CD4-positive, alpha-beta T cell (primary cell): ENCODE measurements around the gene HOXC11. TPM values are rescaled to one million over a fixed set of nuclear protein-coding genes. Genes with fewer than 3 reads are reported as not detected.

Source experiments
- ATAC-seq: fragments of 200-7000 bp; cut with Tn5 transposase; one replicate; pipeline ENCODE4 v1.10.0; 2022; ENCODE audit warnings: mild to moderate bottlenecking; ENCODE audit not compliant: poor library complexity
- CTCF ChIA-PET: fragments of 350-600 bp; sonication (Branson Sonifier 250); formaldehyde crosslinking; loops from one replicate; lab custom pipeline; 2021; ENCODE audit warnings: antibody characterized with exemption, inconsistent platforms; lab: Charles Lee
- POLR2A ChIA-PET: fragments of 350-600 bp; sonication (Branson Sonifier 250); formaldehyde crosslinking; loops from one replicate; lab custom pipeline; 2021; ENCODE audit warnings: antibody characterized with exemption, inconsistent platforms; lab: Charles Lee
- DNase-seq, 14 experiments: peaks; one replicate each; pipeline ENCODE4 v3.0.0-alpha.2; 2013 to 2020; ENCODE audit warnings: mixed read lengths in 2 of 14
- H3K27ac ChIP-seq, 2 donors: one replicate each; pipeline versions ENCODE4 v1.5.1 to v1.7.0; 2013; ENCODE audit warnings: low read length in 2 of 2, low read depth in 1 of 2, mild to moderate bottlenecking in 1 of 2
- H3K27me3 ChIP-seq, 2 experiments: 1 replicate in 1 of 2; 2 replicates in 1 of 2; pipeline versions ENCODE4 v1.6.1 to v1.7.0; 2013; ENCODE audit warnings: low read length in 2 of 2, control low read depth in 1 of 2, mild to moderate bottlenecking in 1 of 2, moderate library complexity in 1 of 2; ENCODE audit not compliant: insufficient read depth in 2 of 2, control insufficient read depth in 1 of 2
- H3K36me3 ChIP-seq: one replicate; pipeline ENCODE4 v1.6.1; 2013; ENCODE audit warnings: low read length, control low read depth; ENCODE audit not compliant: insufficient read depth
- H3K4me1 ChIP-seq: one replicate; pipeline ENCODE4 v1.6.1; 2013; ENCODE audit warnings: low read length, control low read depth; ENCODE audit not compliant: insufficient read depth
- H3K4me3 ChIP-seq: one replicate; pipeline ENCODE4 v1.5.1; 2013; ENCODE audit warnings: mild to moderate bottlenecking, low read length, moderate library complexity
- H3K9me3 ChIP-seq, 2 experiments: 1 replicate in 1 of 2; 2 replicates in 1 of 2; pipeline versions ENCODE4 v1.6.1 to v1.7.0; 2013; ENCODE audit warnings: low read length in 2 of 2, mild to moderate bottlenecking in 2 of 2, control low read depth in 1 of 2, moderate library complexity in 1 of 2; ENCODE audit not compliant: control insufficient read depth in 1 of 2, insufficient read depth in 1 of 2
- H3K27ac Mint-ChIP-seq: one replicate; pipeline ENCODE4 v1.8.0; 2020; ENCODE audit warnings: mixed read lengths
- H3K27me3 Mint-ChIP-seq: one replicate; pipeline ENCODE4 v1.8.0; 2021; ENCODE audit warnings: mixed read lengths
- H3K36me3 Mint-ChIP-seq: one replicate; pipeline ENCODE4 v1.8.0; 2021; ENCODE audit warnings: low read depth, mixed read lengths
- H3K4me1 Mint-ChIP-seq: one replicate; pipeline ENCODE4 v1.8.0; 2021; ENCODE audit warnings: low read depth, mixed read lengths
- H3K4me3 Mint-ChIP-seq: one replicate; pipeline ENCODE4 v1.8.0; 2020; ENCODE audit warnings: mild to moderate bottlenecking, mixed read lengths
- H3K9me3 Mint-ChIP-seq: one replicate; pipeline ENCODE4 v1.8.0; 2020; ENCODE audit warnings: mixed read lengths
- CTCF ChIP-seq: fragments of 200-600 bp; IDR thresholded peaks from one replicate; pipeline ENCODE4 v1.8.0; 2022; ENCODE audit warnings: antibody characterized with exemption, mild to moderate bottlenecking
- intact Hi-C, 2 experiments: fragments of 100-400 bp; cut with DNase I in 1 of 2; cut with micrococcal nuclease in 1 of 2; formaldehyde crosslinking; loops; one replicate each; pipeline versions ENCODE4 v1.15.1 to v1.9.0; 2023 to 2025; cut with DNase I, micrococcal nuclease
- total RNA-seq, 174 experiments: library from RNA in 2 of 174; stranded (reverse) in 2 of 174; gene quantifications; one replicate each; pipeline ENCODE4 v1.2.3 and lab custom pipeline; 2021 to 2026

Gene HOXC11
- total RNA-seq, 2 experiments from 2014 or later, result not detected

DNA sequence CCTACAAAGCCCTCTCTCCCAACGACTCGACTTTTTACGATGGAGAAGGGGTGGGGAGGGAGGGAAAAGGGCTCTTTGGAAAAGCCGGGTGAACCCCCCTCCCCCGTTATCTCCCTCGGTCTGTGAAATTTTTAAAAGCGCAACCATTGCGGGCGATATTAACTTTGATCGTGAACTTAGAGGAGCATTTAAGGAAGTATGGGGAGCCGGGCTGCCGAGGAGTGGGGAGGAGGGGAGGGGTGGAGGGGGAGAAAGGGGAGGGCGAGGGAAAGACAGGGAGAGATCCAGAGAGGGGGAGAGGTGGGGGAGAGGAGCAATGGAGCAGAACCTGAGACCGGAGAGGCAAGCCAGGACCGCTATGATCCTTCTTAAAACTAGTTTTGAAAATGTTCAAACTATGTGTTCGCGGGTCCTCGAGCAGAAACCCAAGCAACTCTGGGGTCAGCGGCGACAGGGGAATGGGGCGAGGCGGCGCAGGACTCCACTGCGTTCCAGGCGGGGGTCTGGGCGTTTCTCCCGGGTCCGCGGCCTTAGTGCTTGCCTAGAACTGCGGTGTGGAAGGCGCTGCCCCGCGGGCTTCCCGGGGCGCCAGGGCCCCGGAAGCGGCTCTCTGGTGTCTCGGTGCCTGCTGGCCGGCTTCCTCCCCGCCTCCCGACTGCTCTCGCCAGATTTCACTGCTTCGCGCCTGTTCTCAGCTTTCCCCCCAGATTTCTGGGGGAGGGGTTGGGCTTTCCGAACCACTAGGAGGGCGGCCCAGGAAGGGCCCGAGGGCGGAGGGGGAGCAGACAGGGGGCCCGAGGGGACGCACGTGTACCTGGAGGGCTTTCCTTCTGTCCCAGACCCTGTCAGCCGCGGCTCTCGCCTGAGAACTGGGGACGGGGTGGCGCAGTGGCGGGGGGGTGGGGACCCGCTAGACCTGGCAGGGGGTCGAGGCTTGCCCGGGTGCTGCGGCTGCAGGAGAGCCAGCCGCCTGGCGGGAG, 1.4 kb downstream of the HOXC11 start, which contains the start of gene HOTAIR:
TSS of gene HOTAIR (minus strand) at position 871 of the 980 bp plus-strand sequence.
- Mint-ChIP-seq H3K27ac (no peak within 1 kb of the TSS), H3K27me3 (peaks cover 97% of the 10 kb centered on the region), H3K4me3 (peak within 1 kb of the TSS; percentile 70), H3K4me1 (peaks cover 34% of the 10 kb centered on the region), H3K36me3 (peaks cover 5% of the 10 kb centered on the region), H3K9me3 (no peaks in the 10 kb centered on the region)
- H3K36me3 ChIP-seq, result no peaks in the 10 kb centered on the region
- H3K4me3 ChIP-seq, result peak within 1 kb of the TSS; percentile 29
- ChIA-PET POLR2A (no interaction called here), CTCF (no interaction called here)
- no peak for TF ChIP-seq CTCF
- H3K4me1 ChIP-seq, result peaks cover 36% of the 10 kb centered on the region
- intact Hi-C loops, result no loop called here
- H3K9me3 ChIP-seq, result peaks cover 0 to 57% of the 10 kb centered on the region in 2 experiments
- DNase-seq (peak in 4 of 14 experiments; percentile 44 to 62 (median 55)), ATAC-seq (peak; percentile 49)
- H3K27ac ChIP-seq, result no peak within 1 kb of the TSS
- H3K27me3 ChIP-seq, result peaks cover 85 to 98% of the 10 kb centered on the region in 2 experiments

DNA sequence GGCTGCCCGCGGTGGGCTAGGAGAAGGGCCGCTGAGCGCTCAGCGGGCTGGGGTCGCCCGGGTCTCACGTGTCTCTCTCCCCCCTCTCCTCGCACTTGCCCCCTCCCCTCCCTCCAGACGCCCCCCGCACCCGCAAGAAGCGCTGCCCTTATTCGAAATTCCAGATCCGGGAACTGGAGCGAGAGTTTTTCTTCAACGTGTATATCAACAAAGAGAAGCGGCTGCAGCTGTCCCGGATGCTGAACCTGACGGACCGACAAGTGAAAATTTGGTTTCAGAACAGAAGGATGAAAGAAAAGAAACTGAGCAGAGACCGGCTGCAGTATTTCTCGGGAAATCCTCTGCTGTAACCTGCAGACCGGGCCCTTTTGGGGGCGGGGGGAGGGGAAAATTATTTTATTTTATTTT, 2.1 kb downstream of the HOXC11 start:
- peaks cover 5% of the 10 kb centered on the region for H3K36me3 Mint-ChIP-seq
- no peak for ATAC-seq
- TF ChIP-seq CTCF, result no peak
- H3K27ac ChIP-seq, result no peak overlapping the region
- H3K9me3 ChIP-seq, result peaks cover 0 to 52% of the 10 kb centered on the region in 2 experiments
- peaks cover 85 to 98% of the 10 kb centered on the region in 2 experiments for H3K27me3 ChIP-seq
- CTCF ChIA-PET, result no interaction called here
- H3K4me3 Mint-ChIP-seq, result peak overlapping the region; percentile 70
- no peak overlapping the region for H3K4me3 ChIP-seq
- H3K4me1 Mint-ChIP-seq, result peaks cover 34% of the 10 kb centered on the region
- peaks cover 97% of the 10 kb centered on the region for H3K27me3 Mint-ChIP-seq
- H3K36me3 ChIP-seq, result no peaks in the 10 kb centered on the region
- H3K27ac Mint-ChIP-seq, result no peak overlapping the region
- no peak for DNase-seq
- intact Hi-C loops, result no loop called here
- POLR2A ChIA-PET, result interaction anchor here (1.2 kb wide), 1 partner anchor 9 kb away, joined by 5 read pairs; no protein-coding TSS in a partner anchor
- no peaks in the 10 kb centered on the region for H3K9me3 Mint-ChIP-seq
- H3K4me1 ChIP-seq, result peaks cover 36% of the 10 kb centered on the region

- no peak for ATAC-seq
- Mint-ChIP-seq H3K27me3 (peaks cover 97% of the 10 kb centered on the region), H3K9me3 (no peaks in the 10 kb centered on the region)
These were observed 2.7 kb downstream of the HOXC11 start for GRCh38 chr12:53975479-53976152.

More at GRCh38 chr12:53975479-53976152, 2.7 kb downstream of the HOXC11 start:
- Histone ChIP-seq H3K4me1 (peaks cover 36% of the 10 kb centered on the region), H3K27me3 (peaks cover 83 to 98% of the 10 kb centered on the region in 2 experiments), H3K4me3 (no peak overlapping the region), H3K27ac (no peak overlapping the region), H3K9me3 (peaks cover 0 to 46% of the 10 kb centered on the region in 2 experiments), H3K36me3 (no peaks in the 10 kb centered on the region)
- no peak for TF ChIP-seq CTCF
- intact Hi-C loops, result no loop called here
- Mint-ChIP-seq H3K27ac (no peak overlapping the region), H3K36me3 (peaks cover 5% of the 10 kb centered on the region), H3K4me3 (peak overlapping the region; percentile 70), H3K4me1 (peaks cover 34% of the 10 kb centered on the region)
- no peak for DNase-seq
- ChIA-PET POLR2A (interaction anchor here (1.2 kb wide), 1 partner anchor 9 kb away, joined by 5 read pairs; no protein-coding TSS in a partner anchor), CTCF (no interaction called here)
